Adipocyte (in vitro differentiated cells): Measurements from ENCODE around the gene TM9SF1.
A peak's percentile ranks its signal among the peaks of the same experiment; 100 is the strongest.

Experiments used
- DNase-seq: peaks from one replicate; pipeline ENCODE4 v3.0.0-alpha.2; 2015; ENCODE audit warnings: low read depth
- H3K27me3 ChIP-seq: replicated peaks from 2 replicates; pipeline ENCODE4 v1.7.0; 2013; ENCODE audit warnings: mild to moderate bottlenecking, low read length, moderate library complexity; ENCODE audit not compliant: control insufficient read depth, insufficient read depth
- H3K36me3 ChIP-seq: 2 replicates; pipeline ENCODE4 v1.7.0; 2013; ENCODE audit warnings: low read length, mild to moderate bottlenecking, moderate library complexity; ENCODE audit not compliant: control insufficient read depth, insufficient read depth, severe bottlenecking
- H3K4me1 ChIP-seq: 2 replicates; pipeline ENCODE4 v1.7.0; 2013; ENCODE audit warnings: mild to moderate bottlenecking, low read length, moderate library complexity; ENCODE audit not compliant: control insufficient read depth, insufficient read depth
- H3K4me3 ChIP-seq: 2 replicates; pipeline ENCODE4 v1.7.0; 2013; ENCODE audit warnings: mild to moderate bottlenecking, low read length, moderate library complexity
- H3K9ac ChIP-seq: 2 replicates; pipeline ENCODE4 v1.7.0; 2013; ENCODE audit warnings: mild to moderate bottlenecking, low read length, moderate library complexity
- H3K9me3 ChIP-seq: 2 replicates; pipeline ENCODE4 v1.7.0; 2013; ENCODE audit warnings: mild to moderate bottlenecking, low read length, moderate library complexity; ENCODE audit not compliant: control insufficient read depth

The TM9SF1 gene

DNA sequence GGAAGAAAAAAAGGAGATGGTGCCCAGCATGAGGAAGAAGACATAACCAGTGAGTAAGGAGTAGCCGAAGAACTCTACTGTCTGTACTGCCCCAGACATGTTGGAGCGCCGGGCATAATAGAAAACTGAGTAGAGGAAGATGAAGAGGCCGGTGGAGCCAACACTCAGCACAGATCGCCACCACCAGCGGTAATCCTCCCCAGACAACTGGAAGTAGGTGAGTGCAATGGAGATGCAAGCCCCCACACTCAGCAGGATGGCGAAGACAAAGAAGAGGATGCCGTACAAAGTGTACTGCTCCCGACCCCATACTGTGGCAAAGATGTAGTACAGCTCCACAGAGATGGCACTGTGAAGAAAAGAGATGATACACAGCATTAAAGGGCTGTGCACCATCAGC lies 5.8 kb downstream of the TM9SF1 start:
- Histone ChIP-seq H3K27me3 (no peaks in the 10 kb centered on the region), H3K9me3 (no peaks in the 10 kb centered on the region), H3K36me3 (peaks cover 44% of the 10 kb centered on the region), H3K4me3 (no peak overlapping the region), H3K9ac (peak overlapping the region; percentile 92), H3K4me1 (peaks cover 26% of the 10 kb centered on the region)
- DNase-seq = no peak

DNA sequence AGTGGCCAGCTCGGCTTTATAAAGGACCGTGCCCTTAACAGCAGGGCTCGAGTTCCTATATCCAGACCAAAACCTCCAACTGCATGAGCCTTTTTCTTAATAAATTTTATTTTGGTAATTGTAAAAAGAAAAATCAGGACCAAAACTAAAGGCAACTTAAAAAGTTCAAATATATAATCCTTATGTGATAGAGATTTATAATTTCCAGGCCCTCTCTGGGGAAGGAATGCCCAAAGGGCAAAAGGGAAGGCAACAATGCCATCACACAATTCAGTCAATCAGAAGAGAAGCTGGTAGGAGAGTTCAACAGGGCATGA lies 6.2 kb downstream of the TM9SF1 start:
- Histone ChIP-seq H3K36me3 (peaks cover 49% of the 10 kb centered on the region), H3K4me3 (peak overlapping the region; percentile 91)

DNA sequence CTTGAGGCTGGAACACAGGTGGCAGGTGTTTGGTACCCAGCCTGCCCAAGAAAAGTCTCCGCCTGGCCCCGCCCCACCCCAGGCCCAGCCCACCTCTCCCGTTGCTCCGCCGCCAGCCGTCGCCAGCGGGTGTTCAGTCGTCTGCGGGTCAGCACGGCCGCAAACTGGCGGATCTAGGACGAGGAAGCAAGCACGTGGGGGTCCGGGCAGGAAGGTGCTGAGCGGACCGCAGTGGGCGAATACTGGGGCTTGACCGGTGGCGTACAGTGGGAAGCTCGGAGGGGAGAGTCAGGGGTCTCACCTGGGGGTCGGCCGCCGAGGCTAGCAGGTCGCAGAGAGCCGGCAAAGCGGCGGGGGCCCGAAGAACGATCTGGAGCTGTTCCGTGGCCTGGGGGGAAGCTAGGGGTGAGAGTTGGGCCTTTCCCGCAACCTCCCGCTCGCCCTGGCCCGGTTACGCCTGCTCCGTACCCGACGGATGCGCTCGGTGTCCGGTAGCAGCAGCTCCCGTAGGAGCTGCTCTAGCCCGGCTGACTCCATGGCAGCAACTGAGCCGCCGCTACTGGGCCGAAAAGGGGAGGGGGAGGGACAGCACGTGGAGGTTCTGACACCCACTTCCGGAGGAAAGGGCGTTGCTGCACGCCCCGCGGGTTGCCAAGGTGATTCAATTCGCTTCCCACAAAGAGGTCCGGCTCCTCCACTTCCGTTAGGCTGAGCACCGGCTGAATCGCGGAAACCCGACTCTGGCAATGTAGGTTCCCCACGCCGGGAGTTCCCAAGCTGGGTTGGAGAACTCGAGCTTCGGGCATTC lies 6.8 kb downstream of the TM9SF1 start, which contains the start of gene IPO4:
Gene IPO4, minus strand, starts transcription at position 566 of the 808 bp plus-strand sequence. Its CDS starts 29 bp downstream, at position 537.
- Histone ChIP-seq H3K9me3 (no peaks in the 10 kb centered on the region), H3K4me3 (peak within 1 kb of the TSS; percentile 91), H3K4me1 (peaks cover 20% of the 10 kb centered on the region), H3K9ac (peak within 1 kb of the TSS; percentile 92), H3K27me3 (no peaks in the 10 kb centered on the region), H3K36me3 (peaks cover 53% of the 10 kb centered on the region)
- DNase-seq = peak; percentile 99

More for the DNA sequence above, 6.2 kb downstream of the TM9SF1 start:
- Histone ChIP-seq H3K4me1 (peaks cover 22% of the 10 kb centered on the region), H3K9ac (peak overlapping the region; percentile 92), H3K9me3 (no peaks in the 10 kb centered on the region), H3K27me3 (no peaks in the 10 kb centered on the region)
- DNase-seq = no peak

DNA sequence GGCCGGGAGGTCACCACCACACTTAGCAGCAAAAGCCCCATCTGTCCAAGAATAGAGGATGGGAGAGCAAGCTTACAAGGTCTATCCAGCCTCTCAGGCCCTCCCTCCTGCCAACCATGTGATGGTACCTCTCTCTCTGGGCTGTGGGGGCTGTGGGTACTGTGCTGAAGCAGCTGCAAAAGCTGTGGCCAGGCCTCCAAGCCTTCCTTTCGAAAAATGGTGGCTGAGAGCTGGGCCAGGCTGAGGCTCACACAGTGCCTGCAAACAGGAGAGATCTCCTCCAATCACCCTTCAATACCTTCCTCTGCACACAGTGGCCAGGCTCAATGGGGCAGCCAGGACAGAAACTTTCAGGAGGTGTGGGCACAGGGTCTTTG lies 7.7 kb downstream of the TM9SF1 start:
- H3K36me3 ChIP-seq = peaks cover 57% of the 10 kb centered on the region
- peak overlapping the region; percentile 92 for H3K9ac ChIP-seq
- H3K27me3 ChIP-seq = no peaks in the 10 kb centered on the region
- peak overlapping the region; percentile 91 for H3K4me3 ChIP-seq
- DNase-seq = no peak
- H3K9me3 ChIP-seq = no peaks in the 10 kb centered on the region
- H3K4me1 ChIP-seq = peaks cover 20% of the 10 kb centered on the region

DNA sequence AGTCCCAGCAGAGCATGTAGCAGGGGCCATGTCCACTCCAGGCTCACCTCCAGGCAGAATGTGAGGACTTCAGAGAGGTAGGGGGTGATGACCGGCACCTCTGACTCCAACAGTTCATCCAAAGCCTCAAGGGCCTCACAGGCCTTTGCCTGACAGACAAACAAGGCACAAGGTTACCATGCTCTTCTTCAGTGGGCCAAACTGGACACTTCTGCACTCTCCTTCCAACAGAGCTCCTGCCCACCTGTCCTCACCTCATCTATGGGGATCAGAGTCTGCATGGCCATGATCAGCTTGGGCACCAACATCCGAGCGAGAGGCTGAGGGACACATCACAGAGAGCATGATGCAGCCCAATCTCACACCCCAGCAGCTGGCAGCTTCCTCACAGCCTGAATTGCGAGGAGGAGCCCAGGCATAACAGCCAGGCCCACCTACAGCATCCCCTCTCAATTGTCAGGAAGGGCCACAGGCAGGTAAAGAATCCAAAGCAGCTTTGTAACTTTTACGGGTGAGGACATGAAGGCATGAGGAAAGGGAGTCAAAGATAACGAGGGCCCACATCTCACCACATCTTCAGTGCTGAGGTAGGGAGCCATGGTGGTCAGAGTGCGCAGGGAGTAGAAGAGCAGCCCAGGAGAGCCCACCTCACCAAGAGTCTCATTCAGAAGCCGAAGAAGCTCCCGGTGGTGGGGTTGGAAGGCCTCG lies 8.3 kb downstream of the TM9SF1 start:
- H3K4me3 ChIP-seq = peak overlapping the region; percentile 91

DNA sequence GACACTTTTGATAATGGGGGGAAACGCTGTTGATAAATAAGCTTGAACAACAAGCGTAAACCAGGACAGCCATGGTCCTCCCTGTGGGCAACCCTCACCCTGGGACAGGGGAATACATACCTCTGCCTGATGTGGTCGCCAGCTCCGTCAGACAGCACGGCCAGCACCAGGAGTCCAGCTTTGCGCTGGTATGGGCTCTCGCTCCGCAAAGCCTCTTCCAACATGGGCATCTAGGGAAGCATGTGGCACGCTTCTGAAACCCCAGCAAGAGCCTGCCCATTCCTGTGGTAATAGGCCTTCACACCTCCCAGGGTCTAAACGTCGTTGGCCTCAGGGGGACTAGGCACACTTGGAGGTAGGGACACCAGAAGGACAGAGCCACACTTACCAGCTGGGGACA lies 9.5 kb downstream of the TM9SF1 start:
- H3K36me3 ChIP-seq = peaks cover 66% of the 10 kb centered on the region
- no peaks in the 10 kb centered on the region for H3K9me3 ChIP-seq
- H3K9ac ChIP-seq = no peak overlapping the region
- H3K4me1 ChIP-seq = peaks cover 20% of the 10 kb centered on the region
- no peaks in the 10 kb centered on the region for H3K27me3 ChIP-seq
- DNase-seq = no peak
- no peak overlapping the region for H3K4me3 ChIP-seq

More for the DNA sequence above, 8.3 kb downstream of the TM9SF1 start:
- Histone ChIP-seq H3K4me1 (peaks cover 20% of the 10 kb centered on the region), H3K36me3 (peaks cover 57% of the 10 kb centered on the region), H3K9me3 (no peaks in the 10 kb centered on the region), H3K9ac (peak overlapping the region; percentile 92), H3K27me3 (no peaks in the 10 kb centered on the region)
- DNase-seq = no peak

DNA sequence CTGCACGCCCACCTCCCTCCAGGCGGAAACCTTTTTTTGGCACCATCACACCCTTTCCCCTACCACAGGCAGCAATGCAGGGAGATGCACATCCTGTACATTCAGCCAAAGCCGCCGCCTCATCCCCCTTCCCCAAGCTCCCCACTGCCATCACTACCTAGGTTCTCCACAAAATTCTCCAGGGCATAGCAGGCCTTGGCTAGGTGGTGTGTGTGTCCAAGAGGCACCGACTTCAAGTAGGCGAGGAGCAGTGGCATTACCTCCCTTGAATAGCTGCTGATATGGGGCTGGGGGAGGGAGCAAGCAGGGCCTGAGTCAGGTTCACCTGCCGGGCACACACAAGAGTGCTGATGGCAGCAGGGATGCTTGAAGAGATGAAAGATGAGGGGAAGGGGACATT lies 10.2 kb downstream of the TM9SF1 start:
- Histone ChIP-seq H3K9ac (no peak overlapping the region), H3K9me3 (no peaks in the 10 kb centered on the region), H3K36me3 (peaks cover 71% of the 10 kb centered on the region), H3K4me3 (no peak overlapping the region), H3K27me3 (no peaks in the 10 kb centered on the region), H3K4me1 (peaks cover 27% of the 10 kb centered on the region)
- no peak for DNase-seq

DNA sequence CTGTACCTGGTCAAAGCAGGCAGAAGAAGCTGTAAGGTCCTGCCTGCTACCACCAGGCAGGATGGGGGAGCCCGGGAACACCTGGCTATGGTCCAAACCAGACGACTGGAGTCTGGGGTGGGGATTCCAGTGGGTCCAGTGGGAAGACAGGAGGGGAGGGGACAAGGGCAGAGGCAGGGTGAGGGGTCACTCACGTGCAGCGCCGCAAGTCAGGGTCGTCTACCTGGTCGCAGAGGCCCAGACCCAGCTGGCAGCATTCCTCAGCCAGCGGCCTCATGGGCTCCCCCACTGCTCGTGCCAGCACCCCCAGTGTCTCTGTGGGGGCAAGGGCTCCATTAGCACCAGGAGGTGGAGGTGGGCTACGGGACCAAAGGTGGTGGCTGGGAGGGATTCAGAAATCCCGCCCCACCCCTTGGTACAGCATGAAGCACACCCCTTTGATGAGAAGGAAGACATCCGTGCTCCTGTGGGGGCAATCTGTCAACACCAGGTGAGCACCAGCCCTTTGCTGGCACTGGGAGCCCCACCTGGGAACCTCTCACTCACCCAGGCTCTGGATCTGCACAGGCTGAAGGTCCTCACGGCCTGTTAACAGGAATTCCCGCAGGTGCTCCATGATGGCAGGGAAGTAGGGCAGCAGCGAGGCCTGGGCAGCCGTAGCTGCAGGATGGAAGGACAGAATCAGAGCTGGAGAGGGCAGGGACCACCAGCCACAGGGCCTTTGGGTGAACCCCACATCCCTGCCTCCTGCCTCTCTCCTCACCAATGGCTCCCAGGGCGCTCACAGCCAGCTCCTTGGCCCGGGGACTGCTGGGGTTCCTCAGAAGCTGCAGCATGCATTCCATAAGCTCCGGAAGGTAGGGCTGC lies 10.9 kb downstream of the TM9SF1 start:
- no peak overlapping the region for H3K4me3 ChIP-seq
- H3K36me3 ChIP-seq = peaks cover 76% of the 10 kb centered on the region
- peaks cover 32% of the 10 kb centered on the region for H3K4me1 ChIP-seq
- no peak overlapping the region for H3K9ac ChIP-seq
- DNase-seq = no peak
- H3K27me3 ChIP-seq = no peaks in the 10 kb centered on the region
- H3K9me3 ChIP-seq = no peaks in the 10 kb centered on the region

DNA sequence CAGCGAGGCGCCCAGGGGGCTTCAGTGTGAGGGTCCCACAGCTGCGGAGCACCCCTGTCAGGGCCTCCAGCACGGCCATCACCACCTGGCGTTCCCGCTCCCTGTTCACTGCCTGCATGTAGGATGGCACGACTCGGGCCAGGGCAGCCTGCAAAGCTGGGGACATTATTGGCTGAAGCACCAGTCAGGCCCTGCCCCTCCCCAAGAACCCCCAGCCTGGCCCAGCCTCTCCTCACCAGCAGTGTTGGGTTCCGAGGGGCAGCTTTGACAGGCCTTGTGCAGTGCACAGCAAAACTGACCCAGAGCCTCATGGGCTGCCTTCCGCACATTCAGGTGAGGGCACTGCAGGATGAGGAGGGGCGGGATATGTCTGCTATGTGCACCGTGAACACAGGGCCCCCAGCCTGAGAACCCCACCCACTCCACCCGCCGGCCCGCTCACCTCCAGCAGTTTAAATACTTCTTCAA lies 12.2 kb downstream of the TM9SF1 start:
- Histone ChIP-seq H3K4me3 (no peak overlapping the region), H3K36me3 (peaks cover 85% of the 10 kb centered on the region)
- no peak for DNase-seq

DNA sequence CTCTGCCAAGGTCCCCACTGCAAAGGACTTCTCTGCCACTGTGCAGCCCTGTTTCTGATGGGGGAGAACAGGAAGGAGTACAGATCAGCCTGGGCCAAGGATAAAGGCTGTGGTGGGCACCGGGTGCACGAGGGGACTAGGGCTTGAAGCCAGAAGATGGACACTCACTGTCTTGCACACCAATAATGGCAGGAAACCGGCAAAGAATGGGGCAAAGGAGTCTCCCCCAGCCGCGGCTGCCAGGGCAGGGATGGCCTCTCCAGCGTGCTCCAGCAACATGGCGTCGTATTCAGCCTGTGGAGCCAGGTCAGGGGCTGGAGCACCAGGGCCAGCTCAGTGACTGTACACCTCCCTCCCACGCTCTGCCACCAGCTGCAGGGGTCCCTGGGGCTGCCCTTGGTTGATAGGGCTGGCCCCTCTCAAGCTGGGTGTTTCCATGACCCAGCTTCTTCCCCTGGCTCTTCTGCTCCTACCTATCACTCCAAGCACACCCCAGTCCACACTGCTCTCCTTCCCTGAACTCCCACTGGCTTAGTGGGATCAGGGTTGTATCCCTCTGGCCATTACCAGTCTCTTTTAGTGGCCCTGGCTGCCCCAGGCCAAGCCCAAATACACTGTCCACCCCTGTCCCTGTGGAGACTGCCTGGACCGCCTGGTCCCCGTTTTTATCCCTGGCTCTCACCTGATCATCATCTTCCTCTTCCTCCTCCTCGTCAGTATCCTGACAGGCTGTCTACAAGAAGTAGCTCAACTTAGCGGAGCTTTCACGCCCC lies 12.9 kb downstream of the TM9SF1 start:
- Histone ChIP-seq H3K4me3 (no peak overlapping the region), H3K9ac (no peak overlapping the region), H3K27me3 (no peaks in the 10 kb centered on the region), H3K9me3 (no peaks in the 10 kb centered on the region), H3K4me1 (peaks cover 21% of the 10 kb centered on the region), H3K36me3 (peaks cover 88% of the 10 kb centered on the region)
- no peak for DNase-seq

More for the DNA sequence above, 12.2 kb downstream of the TM9SF1 start:
- Histone ChIP-seq H3K9me3 (no peaks in the 10 kb centered on the region), H3K9ac (no peak overlapping the region), H3K4me1 (peaks cover 28% of the 10 kb centered on the region), H3K27me3 (no peaks in the 10 kb centered on the region)
